Ovary (tissue), 3 donors: ENCODE measurements around the gene ZNF358.

ENCODE experiments used
- CTCF ChIP-seq, 3 donors: fragments of 450-650 bp in 2 of 3; fragments of 200-600 bp in 1 of 3; IDR thresholded peaks; one replicate each; pipeline versions ENCODE4 v1.5.1 to v1.8.0; 2016 to 2022; ENCODE audit warnings: antibody characterized with exemption in 3 of 3, mild to moderate bottlenecking in 1 of 3
- EP300 ChIP-seq: sonication (generic); formaldehyde crosslinking; IDR thresholded peaks from one replicate; pipeline ENCODE4 v1.6.1; 2017; ENCODE audit warnings: antibody characterized with exemption
- POLR2A ChIP-seq: fragments of 450-650 bp; IDR thresholded peaks from one replicate; pipeline ENCODE4 v1.6.1; 2017; ENCODE audit warnings: antibody characterized with exemption, mild to moderate bottlenecking, moderate library complexity
- donor health status: DM: no; HTN: no; CAD: no.

GRCh38 chr19:7522923-7523667, 7.2 kb downstream of the ZNF358 start:
- no peak for TF ChIP-seq CTCF (IDR thresholded peaks at IDR 0.05)
- no peak for TF ChIP-seq POLR2A
- TF ChIP-seq EP300 = no peak
